Skeletal muscle tissue (tissue), 4 donors: Measurements from ENCODE around the gene RPL13. TPM values are rescaled to one million over a fixed set of nuclear protein-coding genes. Genes with fewer than 3 reads are reported as not detected.

Experiments
- H3K27ac ChIP-seq: one replicate; pipeline ENCODE4 v1.7.0; 2013; ENCODE audit warnings: mild to moderate bottlenecking, low read depth, low read length, inconsistent platforms
- H3K27me3 ChIP-seq, 3 donors: one replicate each; pipeline ENCODE4 v1.7.0; 2013; ENCODE audit warnings: low read length in 3 of 3; ENCODE audit not compliant: control insufficient read depth in 3 of 3, insufficient read depth in 3 of 3
- H3K36me3 ChIP-seq, 3 donors: one replicate each; pipeline ENCODE4 v1.7.0; 2013; ENCODE audit warnings: low read length in 3 of 3; ENCODE audit not compliant: control insufficient read depth in 3 of 3, insufficient read depth in 3 of 3
- H3K4me1 ChIP-seq, 3 donors: one replicate each; pipeline ENCODE4 v1.7.0; 2013; ENCODE audit warnings: low read length in 3 of 3, mild to moderate bottlenecking in 3 of 3; ENCODE audit not compliant: control insufficient read depth in 3 of 3, insufficient read depth in 3 of 3
- H3K4me3 ChIP-seq, 3 donors: one replicate each; pipeline ENCODE4 v1.7.0; 2013; ENCODE audit warnings: low read length in 3 of 3
- H3K9ac ChIP-seq, 3 donors: one replicate each; pipeline ENCODE4 v1.7.0; 2013; ENCODE audit warnings: low read length in 3 of 3, mild to moderate bottlenecking in 3 of 3, moderate library complexity in 2 of 3, low read depth in 1 of 3
- H3K9me3 ChIP-seq, 3 donors: one replicate each; pipeline ENCODE4 v1.7.0; 2013; ENCODE audit warnings: low read length in 3 of 3; ENCODE audit not compliant: control insufficient read depth in 3 of 3
- total RNA-seq: library from RNA; depleted of rRNA; stranded (reverse); fragments of >200 nt; gene quantifications from one replicate; pipeline ENCODE4 v1.2.3, GENCODE V29; 2014
- donor health status: Osteomylitis.

RPL13 gene
- 2,337 TPM for total RNA-seq

DNA sequence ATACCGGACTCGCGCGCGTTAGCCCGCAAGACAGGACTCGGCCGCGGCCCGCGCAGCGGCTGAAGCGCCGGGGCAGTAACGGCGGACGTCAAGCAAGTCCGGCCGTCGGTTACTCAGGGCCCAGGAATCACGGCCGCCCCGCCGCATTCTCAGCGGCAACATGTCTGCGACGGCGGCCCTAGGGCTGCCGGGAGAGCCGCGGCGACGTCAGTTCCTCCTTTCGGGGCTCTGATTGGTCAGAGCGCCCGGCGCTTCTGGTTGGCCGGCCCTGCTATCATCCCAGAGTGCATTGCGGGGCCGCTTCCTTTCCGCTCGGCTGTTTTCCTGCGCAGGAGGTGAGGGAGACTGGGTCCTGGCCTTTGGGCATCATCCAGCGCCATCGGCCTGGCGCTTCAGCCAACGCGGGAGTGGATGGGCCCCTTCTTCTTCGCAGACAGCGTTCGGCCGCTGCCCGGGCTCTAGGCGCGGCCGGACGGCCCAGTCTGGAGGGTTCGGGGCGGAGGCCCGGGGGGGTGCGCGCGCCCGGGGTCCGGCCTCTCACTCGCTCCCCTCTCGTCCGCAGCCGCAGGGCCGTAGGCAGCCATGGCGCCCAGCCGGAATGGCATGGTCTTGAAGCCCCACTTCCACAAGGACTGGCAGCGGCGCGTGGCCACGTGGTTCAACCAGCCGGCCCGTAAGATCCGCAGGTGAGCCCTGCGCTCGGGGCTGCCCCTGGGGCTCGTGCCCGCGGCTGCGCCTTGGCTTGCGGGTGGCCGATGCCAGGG, at the start of gene RPL13:
TSS of gene RPL13 (plus strand) at position 305 of the 764 bp plus-strand sequence. CDS start at position 583, 278 bp downstream.
- no peaks in the 10 kb centered on the region for H3K27me3 ChIP-seq
- peak within 1 kb of the TSS; percentile 95 for H3K27ac ChIP-seq
- peaks cover 42 to 57% (median 51%) of the 10 kb centered on the region in 3 donors for H3K36me3 ChIP-seq
- no peaks in the 10 kb centered on the region for H3K9me3 ChIP-seq
- peak within 1 kb of the TSS; percentile 95 to 99 (median 97) for H3K9ac ChIP-seq
- H3K4me3 ChIP-seq: peak within 1 kb of the TSS; percentile 88 to 89 (median 89)
- peaks cover 27 to 49% (median 35%) of the 10 kb centered on the region in 3 donors for H3K4me1 ChIP-seq

DNA sequence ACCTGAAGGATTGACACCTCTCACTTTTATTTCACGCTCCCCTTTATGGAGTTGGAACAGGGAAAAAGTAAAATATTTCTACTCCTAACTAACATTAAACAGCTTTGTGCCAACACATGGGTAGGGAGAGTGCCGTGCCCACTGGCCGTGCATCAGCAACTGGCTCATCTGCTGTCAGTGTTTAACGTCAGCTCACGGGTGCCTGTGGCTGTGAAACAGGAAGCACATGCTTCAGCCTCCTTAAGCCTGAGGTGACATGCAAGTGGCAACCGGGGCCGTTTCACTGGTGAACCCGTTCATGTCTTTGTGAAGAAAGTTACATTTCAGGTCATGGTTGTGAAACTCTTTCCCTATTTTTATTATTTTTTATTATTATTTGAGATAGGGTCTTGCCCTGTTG, 49.1 kb upstream of the RPL13 start:
- no peak overlapping the region for H3K27ac ChIP-seq
- H3K9me3 ChIP-seq: no peaks in the 10 kb centered on the region
- no peak overlapping the region for H3K4me3 ChIP-seq
- peaks cover 30 to 32% (median 31%) of the 10 kb centered on the region in 3 donors for H3K36me3 ChIP-seq
- peaks cover 19 to 25% (median 21%) of the 10 kb centered on the region in 3 donors for H3K4me1 ChIP-seq
- no peak overlapping the region for H3K9ac ChIP-seq
- H3K27me3 ChIP-seq: no peaks in the 10 kb centered on the region

DNA sequence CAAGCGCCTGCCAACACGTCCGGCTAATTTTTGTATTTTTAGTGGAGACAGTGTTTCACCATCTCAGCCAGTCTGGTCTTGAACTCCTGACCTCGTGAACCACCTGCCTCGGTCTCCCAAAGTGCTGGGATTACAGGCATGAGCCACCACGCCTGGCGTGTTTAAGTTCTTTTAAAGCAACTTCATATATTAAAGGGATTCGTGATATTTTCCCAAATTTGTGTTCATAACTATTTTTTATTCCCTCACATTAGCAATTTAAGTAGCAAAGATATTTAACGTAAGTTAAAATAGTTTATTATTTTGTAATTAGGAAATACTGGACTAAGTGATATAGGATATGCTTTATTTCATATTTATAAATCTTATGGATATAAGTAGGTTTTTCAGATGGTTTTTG, 48.0 kb upstream of the RPL13 start:
- Histone ChIP-seq H3K36me3 (peaks cover 37 to 39% (median 38%) of the 10 kb centered on the region in 3 donors), H3K4me3 (no peak overlapping the region), H3K4me1 (peaks cover 10 to 16% (median 13%) of the 10 kb centered on the region in 3 donors), H3K9ac (no peak overlapping the region), H3K9me3 (no peaks in the 10 kb centered on the region), H3K27ac (no peak overlapping the region), H3K27me3 (no peaks in the 10 kb centered on the region)

DNA sequence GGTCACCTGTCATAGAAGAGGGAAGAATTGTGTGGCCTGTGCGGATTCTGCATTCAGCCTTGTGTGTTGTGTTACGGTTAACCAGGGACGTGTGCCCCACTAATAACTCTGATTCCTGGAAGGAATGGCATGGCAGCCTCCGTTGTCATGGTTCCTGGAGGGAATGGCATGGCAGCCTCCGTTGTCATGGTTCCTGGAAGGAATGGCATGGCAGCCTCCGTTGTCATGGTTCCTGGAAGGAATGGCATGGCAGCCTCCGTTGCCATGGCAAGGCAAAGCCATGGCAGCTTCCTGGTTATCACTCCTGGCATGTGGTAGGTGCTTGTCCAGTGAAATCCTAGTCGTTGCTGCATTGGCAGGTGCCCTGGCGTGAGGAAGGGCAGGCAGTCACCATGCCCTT, 43.4 kb upstream of the RPL13 start:
- H3K4me1 ChIP-seq: no peaks in the 10 kb centered on the region
- no peak overlapping the region for H3K4me3 ChIP-seq
- H3K36me3 ChIP-seq: peaks cover 38 to 59% (median 41%) of the 10 kb centered on the region in 3 donors
- H3K27me3 ChIP-seq: no peaks in the 10 kb centered on the region
- no peaks in the 10 kb centered on the region for H3K9me3 ChIP-seq
- no peak overlapping the region for H3K9ac ChIP-seq
- no peak overlapping the region for H3K27ac ChIP-seq

DNA sequence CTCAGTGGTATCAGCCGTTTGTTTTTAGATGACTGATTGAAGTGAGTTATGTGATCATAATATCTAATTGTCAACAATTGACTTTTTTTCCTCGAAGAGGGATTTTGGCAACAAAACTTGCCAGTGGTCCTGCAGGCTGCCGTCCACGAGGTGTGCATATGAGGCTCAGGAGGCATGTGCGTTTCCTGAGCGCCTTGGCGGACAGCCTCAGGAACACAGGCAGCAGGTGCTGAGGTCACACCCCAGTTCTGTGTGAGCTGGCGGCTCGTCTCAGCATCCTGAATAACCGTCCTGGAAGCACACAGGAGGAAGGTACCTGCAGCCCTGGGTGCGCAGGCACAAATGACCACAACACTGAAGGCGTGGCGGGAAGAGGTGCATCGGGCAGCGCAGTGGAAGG, 40.6 kb upstream of the RPL13 start:
- no peak overlapping the region for H3K4me3 ChIP-seq
- no peak overlapping the region for H3K9ac ChIP-seq
- H3K27me3 ChIP-seq: no peaks in the 10 kb centered on the region
- peaks cover 2 to 8% (median 2%) of the 10 kb centered on the region in 3 donors for H3K4me1 ChIP-seq
- H3K36me3 ChIP-seq: peaks cover 44 to 67% (median 47%) of the 10 kb centered on the region in 3 donors
- H3K9me3 ChIP-seq: no peaks in the 10 kb centered on the region
- no peak overlapping the region for H3K27ac ChIP-seq

DNA sequence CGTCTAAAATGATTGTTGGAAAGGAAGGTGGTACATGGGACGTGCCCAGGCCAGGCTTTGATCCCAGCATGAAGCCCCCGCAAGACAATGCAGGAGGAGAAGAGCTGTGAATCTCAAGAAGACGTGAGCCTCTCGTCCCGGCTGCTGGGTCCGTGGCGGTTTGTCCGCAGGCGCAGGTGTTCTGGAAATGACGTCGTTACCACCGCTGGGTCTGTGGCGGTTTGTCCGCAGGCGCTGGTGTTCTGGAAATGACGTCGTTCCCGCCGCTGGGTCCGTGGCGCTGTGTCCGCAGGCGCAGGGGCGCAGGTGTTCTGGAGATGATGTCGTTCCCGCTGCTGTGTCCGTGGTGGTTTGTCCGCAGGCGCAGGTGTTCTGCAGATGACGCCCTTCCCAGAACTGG, 38.2 kb upstream of the RPL13 start:
- no peak overlapping the region for H3K27ac ChIP-seq
- H3K27me3 ChIP-seq: no peaks in the 10 kb centered on the region
- no peak overlapping the region for H3K9ac ChIP-seq
- no peaks in the 10 kb centered on the region for H3K9me3 ChIP-seq
- H3K36me3 ChIP-seq: peaks cover 34 to 71% (median 47%) of the 10 kb centered on the region in 3 donors
- no peak overlapping the region for H3K4me3 ChIP-seq
- H3K4me1 ChIP-seq: peaks cover 13 to 22% (median 14%) of the 10 kb centered on the region in 3 donors

DNA sequence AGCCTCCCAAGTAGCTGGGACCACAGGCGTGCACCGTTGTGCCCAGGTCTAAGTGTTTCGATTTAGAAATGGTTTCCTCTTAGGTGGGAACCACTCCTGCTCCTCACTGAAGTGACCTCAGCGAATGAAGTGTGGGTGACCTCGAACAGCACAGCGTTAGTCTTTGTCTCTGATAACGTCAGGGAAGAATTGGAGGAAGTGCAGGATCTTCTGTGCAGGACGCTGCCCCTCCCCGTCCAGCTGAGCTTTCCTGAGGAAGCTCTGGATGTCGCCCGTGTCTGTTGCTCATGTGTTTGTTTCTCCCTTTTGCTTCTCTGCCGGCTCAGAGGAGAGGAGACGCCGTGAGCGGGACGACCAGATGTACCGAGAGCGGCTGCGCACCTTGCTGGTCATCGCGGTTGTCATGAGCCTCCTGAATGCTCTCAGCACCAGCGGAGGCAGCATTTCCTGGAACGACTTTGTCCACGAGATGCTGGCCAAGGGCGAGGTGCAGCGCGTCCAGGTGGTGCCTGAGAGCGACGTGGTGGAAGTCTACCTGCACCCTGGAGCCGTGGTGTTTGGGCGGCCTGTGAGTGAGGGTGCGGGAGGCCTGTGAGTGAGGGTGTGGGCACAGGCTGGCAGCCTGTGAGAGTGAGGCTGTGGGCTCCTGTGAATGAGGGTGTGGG, 36.7 kb upstream of the RPL13 start:
- Histone ChIP-seq H3K4me3 (no peak overlapping the region), H3K36me3 (peaks cover 31 to 64% (median 43%) of the 10 kb centered on the region in 3 donors), H3K9ac (peak overlapping the region in 1 of 3 donors; percentile 25), H3K9me3 (no peaks in the 10 kb centered on the region), H3K27ac (no peak overlapping the region), H3K4me1 (peaks cover 13 to 22% (median 14%) of the 10 kb centered on the region in 3 donors), H3K27me3 (no peaks in the 10 kb centered on the region)

DNA sequence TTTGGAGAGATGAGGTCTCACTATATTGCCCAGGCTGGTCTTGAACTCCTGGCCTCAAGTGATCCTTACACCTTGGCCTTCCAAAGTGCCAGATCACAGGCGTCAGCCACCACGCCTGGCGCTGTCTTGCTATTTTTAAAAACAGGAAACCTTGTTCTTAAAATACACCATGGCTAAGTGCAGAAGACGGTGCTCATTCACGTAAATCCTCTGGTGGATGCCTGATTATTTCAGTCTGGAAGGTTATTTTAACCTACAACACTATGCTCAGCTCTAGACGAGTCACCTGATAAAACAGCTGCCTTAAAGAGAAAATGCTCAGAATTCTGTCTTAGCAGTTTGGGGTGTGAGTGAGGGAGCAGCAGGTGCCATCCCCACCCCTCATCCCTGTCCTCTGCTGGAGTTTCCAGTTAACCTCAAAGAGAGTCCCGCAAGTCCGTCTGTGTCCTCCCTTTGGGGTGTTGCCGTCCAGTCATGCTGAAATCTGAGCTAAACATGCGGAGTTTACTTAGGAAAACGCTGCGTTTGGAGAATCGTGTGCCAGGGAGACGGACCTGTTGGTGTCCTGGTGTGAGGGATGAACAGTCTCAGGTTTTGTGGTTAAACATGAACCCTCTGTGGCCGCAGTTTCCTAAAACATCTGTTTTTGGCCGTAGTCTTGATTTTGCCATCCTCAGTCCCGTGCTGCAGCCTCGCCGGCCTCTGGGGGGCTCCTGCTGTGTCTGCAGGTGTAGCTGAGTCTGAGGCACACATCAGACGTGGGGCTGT, 35.2 kb upstream of the RPL13 start:
- Histone ChIP-seq H3K4me3 (peak overlapping the region in 1 of 3 donors; percentile 60), H3K27me3 (no peaks in the 10 kb centered on the region), H3K9me3 (no peaks in the 10 kb centered on the region), H3K27ac (peak overlapping the region; percentile 87), H3K4me1 (peaks cover 13 to 22% (median 14%) of the 10 kb centered on the region in 3 donors), H3K36me3 (peaks cover 30 to 65% (median 46%) of the 10 kb centered on the region in 3 donors), H3K9ac (peak overlapping the region; percentile 11 to 85 (median 43))

DNA sequence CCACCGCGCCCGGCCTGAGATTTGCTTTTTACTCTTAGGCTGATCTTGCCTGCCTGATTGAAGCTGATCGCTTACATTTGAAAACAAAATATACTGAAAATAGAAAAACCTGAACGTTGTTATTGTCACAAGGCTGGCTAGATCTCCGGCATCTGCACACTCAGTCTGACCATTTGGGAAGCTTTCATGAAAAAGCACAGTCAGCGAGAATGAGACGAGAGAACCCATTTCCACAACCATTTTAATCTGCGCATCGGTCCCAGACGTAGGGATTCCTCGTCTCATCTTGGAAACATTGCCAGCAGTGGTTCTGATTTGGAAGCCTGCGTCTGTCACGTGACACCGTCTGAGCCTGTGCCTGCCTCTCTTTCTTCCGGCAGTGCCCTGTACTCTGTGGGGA, 31.4 kb upstream of the RPL13 start:
- Histone ChIP-seq H3K27ac (no peak overlapping the region), H3K27me3 (no peaks in the 10 kb centered on the region), H3K9me3 (no peaks in the 10 kb centered on the region), H3K4me1 (peaks cover 29 to 50% (median 36%) of the 10 kb centered on the region in 3 donors), H3K36me3 (peaks cover 38 to 53% (median 52%) of the 10 kb centered on the region in 3 donors), H3K9ac (no peak overlapping the region), H3K4me3 (no peak overlapping the region)
